Measurements from ENCODE around the gene NODAL. TPM values are rescaled to one million over a fixed set of nuclear protein-coding genes. Genes with fewer than 3 reads are reported as not detected.

NODAL gene
- total and polyA plus RNA-seq, 2 experiments from 2014 or later, result 11.2 to 28.4 TPM

DNA sequence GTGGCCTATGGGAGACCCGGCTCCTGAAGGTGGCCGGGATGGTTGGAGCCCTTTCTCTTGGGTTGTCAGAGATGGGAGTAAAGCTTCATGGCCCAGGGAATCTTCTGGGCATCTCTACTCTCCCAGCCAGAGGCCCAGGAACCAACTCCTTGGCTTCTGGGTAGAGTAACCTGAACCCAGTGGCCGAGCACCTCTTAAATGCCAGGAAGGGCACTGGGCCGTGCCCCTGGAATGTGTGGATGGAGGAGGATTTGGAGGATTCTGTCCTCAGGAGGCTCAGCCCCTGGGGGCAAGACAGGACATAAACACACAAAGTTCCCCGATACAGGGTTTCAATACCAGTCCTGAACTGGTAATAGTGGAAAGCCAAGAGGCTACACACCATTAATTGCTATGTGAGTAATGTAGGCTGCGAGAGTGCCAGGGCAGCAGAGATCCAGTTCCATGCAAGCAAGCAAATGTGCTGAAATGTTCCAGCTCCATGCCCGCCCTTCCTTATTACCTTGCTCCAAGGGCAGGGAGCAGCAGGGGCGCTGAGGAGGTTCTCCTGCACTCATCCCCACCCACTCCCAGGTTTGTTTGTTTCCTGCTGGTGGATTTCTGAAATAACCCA lies 38.3 kb upstream of the NODAL start (continued):
- TF ChIP-seq, protein P1, sequence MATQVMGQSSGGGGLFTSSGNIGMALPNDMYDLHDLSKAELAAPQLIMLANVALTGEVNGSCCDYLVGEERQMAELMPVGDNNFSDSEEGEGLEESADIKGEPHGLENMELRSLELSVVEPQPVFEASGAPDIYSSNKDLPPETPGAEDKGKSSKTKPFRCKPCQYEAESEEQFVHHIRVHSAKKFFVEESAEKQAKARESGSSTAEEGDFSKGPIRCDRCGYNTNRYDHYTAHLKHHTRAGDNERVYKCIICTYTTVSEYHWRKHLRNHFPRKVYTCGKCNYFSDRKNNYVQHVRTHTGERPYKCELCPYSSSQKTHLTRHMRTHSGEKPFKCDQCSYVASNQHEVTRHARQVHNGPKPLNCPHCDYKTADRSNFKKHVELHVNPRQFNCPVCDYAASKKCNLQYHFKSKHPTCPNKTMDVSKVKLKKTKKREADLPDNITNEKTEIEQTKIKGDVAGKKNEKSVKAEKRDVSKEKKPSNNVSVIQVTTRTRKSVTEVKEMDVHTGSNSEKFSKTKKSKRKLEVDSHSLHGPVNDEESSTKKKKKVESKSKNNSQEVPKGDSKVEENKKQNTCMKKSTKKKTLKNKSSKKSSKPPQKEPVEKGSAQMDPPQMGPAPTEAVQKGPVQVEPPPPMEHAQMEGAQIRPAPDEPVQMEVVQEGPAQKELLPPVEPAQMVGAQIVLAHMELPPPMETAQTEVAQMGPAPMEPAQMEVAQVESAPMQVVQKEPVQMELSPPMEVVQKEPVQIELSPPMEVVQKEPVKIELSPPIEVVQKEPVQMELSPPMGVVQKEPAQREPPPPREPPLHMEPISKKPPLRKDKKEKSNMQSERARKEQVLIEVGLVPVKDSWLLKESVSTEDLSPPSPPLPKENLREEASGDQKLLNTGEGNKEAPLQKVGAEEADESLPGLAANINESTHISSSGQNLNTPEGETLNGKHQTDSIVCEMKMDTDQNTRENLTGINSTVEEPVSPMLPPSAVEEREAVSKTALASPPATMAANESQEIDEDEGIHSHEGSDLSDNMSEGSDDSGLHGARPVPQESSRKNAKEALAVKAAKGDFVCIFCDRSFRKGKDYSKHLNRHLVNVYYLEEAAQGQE (IDR thresholded peaks at IDR 0.05; ENCODE audit: unreplicated experiment), result no peak

DNA sequence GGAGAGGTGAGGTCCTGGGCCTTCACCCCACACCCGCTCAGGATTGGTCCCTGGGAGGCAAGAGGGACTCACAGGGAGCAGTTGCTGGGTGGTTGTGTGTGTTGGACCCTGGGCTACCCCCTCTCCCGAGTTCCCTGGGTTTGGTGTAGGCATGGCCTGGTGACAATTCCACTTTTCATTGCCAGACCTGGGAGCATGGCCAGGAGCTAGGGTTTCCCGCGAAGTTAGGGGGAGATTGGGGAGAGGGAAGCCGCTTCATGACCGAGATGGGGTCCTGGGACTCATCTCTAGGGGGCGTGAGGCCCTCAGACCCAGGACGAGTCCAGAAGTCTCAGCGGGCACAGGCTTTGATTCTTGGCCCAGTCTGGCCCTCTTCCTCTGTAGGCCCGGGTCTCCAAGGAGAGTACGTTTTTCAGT lies 37.7 kb upstream of the NODAL start:
- TF ChIP-seq ZNF114 (CRISPR knock-in tag; IDR thresholded peaks at IDR 0.05), result no peak
- peak; percentile 55 to 60 for TF ChIP-seq CTCF (conservative IDR thresholded peaks at IDR 0.05; ENCODE audit: low read depth in 2 of 2)
- TF ChIP-seq, protein P2, sequence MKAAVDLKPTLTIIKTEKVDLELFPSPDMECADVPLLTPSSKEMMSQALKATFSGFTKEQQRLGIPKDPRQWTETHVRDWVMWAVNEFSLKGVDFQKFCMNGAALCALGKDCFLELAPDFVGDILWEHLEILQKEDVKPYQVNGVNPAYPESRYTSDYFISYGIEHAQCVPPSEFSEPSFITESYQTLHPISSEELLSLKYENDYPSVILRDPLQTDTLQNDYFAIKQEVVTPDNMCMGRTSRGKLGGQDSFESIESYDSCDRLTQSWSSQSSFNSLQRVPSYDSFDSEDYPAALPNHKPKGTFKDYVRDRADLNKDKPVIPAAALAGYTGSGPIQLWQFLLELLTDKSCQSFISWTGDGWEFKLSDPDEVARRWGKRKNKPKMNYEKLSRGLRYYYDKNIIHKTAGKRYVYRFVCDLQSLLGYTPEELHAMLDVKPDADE (IDR thresholded peaks at IDR 0.05), result no peak
- no peak for TF ChIP-seq ZNF331 (CRISPR knock-in tag; IDR thresholded peaks at IDR 0.05; ENCODE audit: low read depth)
- TF ChIP-seq EZH2phosphoT487 (IDR thresholded peaks at IDR 0.05; ENCODE audit: unreplicated experiment), result no peak
- H3K27me3 Mint-ChIP-seq (ENCODE audit: insufficient read depth, low read depth, poor library complexity), result peaks cover 30% of the 10 kb centered on the region
- ATAC-seq, result peak; percentile 16
- H3K4me1 Mint-ChIP-seq, result peaks cover 46% of the 10 kb centered on the region
- Histone ChIP-seq H3F3A (replicated peaks; ENCODE audit: low read depth) (peaks cover 10% of the 10 kb centered on the region; the same call in 1 of the 2 replicates), H4K20me1 (replicated peaks; ENCODE audit: insufficient read depth) (peaks cover 7% of the 10 kb centered on the region; the same call in 1 of the 2 replicates), H2AFZ (peak overlapping the region; percentile 80), H3K4me3 (peak overlapping the region; percentile 94), H3K9me2 (ENCODE audit: insufficient read depth) (no peaks in the 10 kb centered on the region), H3K27me3 (ENCODE audit: insufficient read depth) (0 out of 2 replicates have a peak, but pooled peaks cover 3% of the 10 kb centered on the region), H3K4me2 (peak overlapping the region; percentile 99), H3K79me2 (replicated peaks; ENCODE audit: insufficient read depth) (peaks cover 31% of the 10 kb centered on the region), H3K27ac (ENCODE audit: low read depth) (no peak overlapping the region), H3K4me1 (ENCODE audit: insufficient read depth) (peaks cover 28% of the 10 kb centered on the region), H3K36me3 (ENCODE audit: insufficient read depth) (no peaks in the 10 kb centered on the region)
- H3K4me3 Mint-ChIP-seq, result peak overlapping the region; percentile 82
- DNase-seq (ENCODE audit: low spot score), result peak; percentile 55
- H3K9me3 Mint-ChIP-seq, result no peaks in the 10 kb centered on the region
- no peaks in the 10 kb centered on the region for H3K36me3 Mint-ChIP-seq (ENCODE audit: low read depth)
- H3K27ac Mint-ChIP-seq, result no peak overlapping the region

Measured in GM23338 (cell line).